Measurements from ENCODE around the gene ARHGAP42. TPM values are rescaled to one million over a fixed set of nuclear protein-coding genes. Genes with fewer than 3 reads are reported as not detected.

ARHGAP42 gene
- total RNA-seq, 4 donors from 2014 or later = 21.8 to 55.7 (median 35.9) TPM

GRCh38 chr11:100695911-100696310 lies 8.8 kb downstream of the ARHGAP42 start:
- peak overlapping the region; percentile 54 to 64 (median 63) for H3K27ac ChIP-seq
- H3K4me1 ChIP-seq = peaks cover 31 to 41% of the 10 kb centered on the region in 2 donors
- intact Hi-C loops (cut with DNase I) = no loop called here
- TF ChIP-seq CTCF (IDR thresholded peaks at IDR 0.05) (no peak), POLR2A (IDR thresholded peaks at IDR 0.05) (no peak)
- no peaks in the 10 kb centered on the region for H3K36me3 ChIP-seq
- WGBS, 2 donors = 32 to 50% methylated on average over 5 of the region's 5 CpGs
- no peak overlapping the region for H3K4me3 ChIP-seq (replicated peaks in 1 of 3)
- H3K9me3 ChIP-seq = no peaks in the 10 kb centered on the region
- H3K27me3 ChIP-seq = no peaks in the 10 kb centered on the region
- peak; percentile 74 to 80 for DNase-seq

- no peak overlapping the region for H3K27ac ChIP-seq
- WGBS, 2 donors = 90 to 95% methylated on average over 2 of the region's 2 CpGs
- H3K4me1 ChIP-seq = peaks cover 3 to 9% of the 10 kb centered on the region in 2 donors
- DNase-seq = no peak
- no peaks in the 10 kb centered on the region for H3K36me3 ChIP-seq
- H3K27me3 ChIP-seq = no peaks in the 10 kb centered on the region
- no peaks in the 10 kb centered on the region for H3K9me3 ChIP-seq
- TF ChIP-seq POLR2A (IDR thresholded peaks at IDR 0.05) (no peak), CTCF (IDR thresholded peaks at IDR 0.05) (no peak)
- intact Hi-C loops (cut with DNase I) = no loop called here
- no peak overlapping the region for H3K4me3 ChIP-seq (replicated peaks in 1 of 3)
These were observed 16.1 kb downstream of the ARHGAP42 start for GRCh38 chr11:100703139-100703538.

DNA sequence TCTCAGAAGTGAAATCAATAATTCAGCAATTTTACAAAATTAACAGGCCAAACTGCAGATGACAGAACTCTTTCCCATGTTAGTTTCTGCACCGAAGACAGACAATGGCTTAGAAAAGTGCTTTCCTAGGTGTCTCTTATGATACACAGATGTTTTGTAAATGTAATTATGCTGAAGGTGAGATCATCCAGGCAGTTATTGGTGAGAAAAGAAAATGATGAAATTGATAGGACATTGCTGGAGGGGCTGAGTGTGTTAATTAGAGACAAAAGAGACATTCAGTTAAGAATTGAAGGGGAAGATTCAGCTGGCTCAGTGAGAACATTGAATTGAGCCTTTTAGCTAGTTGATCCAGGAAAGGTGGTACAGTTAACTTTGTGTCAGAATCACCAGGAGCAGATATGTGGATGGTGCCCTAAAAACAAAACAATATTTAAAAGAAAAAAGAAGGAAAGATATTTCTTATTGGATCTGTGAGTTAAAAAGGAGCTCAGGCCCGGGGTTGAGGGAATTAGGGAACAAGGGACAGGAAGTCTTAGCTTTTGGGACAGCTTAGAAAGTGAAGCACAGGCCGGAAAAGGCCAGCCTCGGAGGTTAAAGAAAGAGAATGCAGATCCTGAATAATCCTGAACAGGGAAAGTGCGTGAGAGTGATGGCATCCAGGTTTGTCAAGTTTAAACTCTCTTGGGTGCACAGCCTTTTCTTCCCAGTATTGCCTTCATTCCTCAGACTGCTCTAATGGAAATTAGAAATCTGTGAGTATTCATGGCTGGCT lies 16.9 kb downstream of the ARHGAP42 start:
- peak overlapping the region in 1 of 3 donors; percentile 13 for H3K27ac ChIP-seq
- H3K36me3 ChIP-seq = no peaks in the 10 kb centered on the region
- intact Hi-C loops (cut with DNase I) = no loop called here
- H3K9me3 ChIP-seq = no peaks in the 10 kb centered on the region
- TF ChIP-seq CTCF (IDR thresholded peaks at IDR 0.05) = no peak
- TF ChIP-seq POLR2A (IDR thresholded peaks at IDR 0.05) = no peak
- no peak for DNase-seq
- H3K4me1 ChIP-seq = peaks cover 3 to 9% of the 10 kb centered on the region in 2 donors
- WGBS, 2 donors = 74 to 80% methylated on average over 5 of the region's 5 CpGs
- H3K27me3 ChIP-seq = no peaks in the 10 kb centered on the region
- H3K4me3 ChIP-seq (replicated peaks in 1 of 3) = no peak overlapping the region

DNA sequence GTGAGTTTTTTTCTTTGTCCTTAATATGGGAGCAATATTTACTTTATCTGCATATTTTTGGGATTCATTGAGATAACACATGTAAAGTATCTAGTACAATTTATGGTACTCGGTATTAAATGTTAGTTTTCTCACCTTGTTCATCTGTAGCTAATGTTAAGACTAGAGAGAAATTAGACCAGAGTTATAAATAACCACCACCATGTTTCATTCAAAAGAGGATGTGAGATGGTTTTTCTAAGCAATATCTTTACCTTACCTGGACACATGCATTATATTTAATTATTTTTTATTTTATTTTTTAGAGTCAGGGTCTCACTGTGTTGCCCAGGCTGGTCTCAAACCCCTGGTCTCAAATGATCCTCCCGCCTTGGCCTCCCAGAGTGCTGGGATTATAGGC lies 18.4 kb downstream of the ARHGAP42 start:
- H3K9me3 ChIP-seq = no peaks in the 10 kb centered on the region
- intact Hi-C loops (cut with DNase I) = no loop called here
- no peak for TF ChIP-seq CTCF (IDR thresholded peaks at IDR 0.05)
- no peaks in the 10 kb centered on the region for H3K36me3 ChIP-seq
- 96 to 97% methylated on average over 2 of the region's 2 CpGs for WGBS, 2 donors
- no peaks in the 10 kb centered on the region for H3K27me3 ChIP-seq
- no peak for DNase-seq
- no peak overlapping the region for H3K27ac ChIP-seq
- H3K4me3 ChIP-seq (replicated peaks in 1 of 3) = no peak overlapping the region
- H3K4me1 ChIP-seq = peaks cover 3 to 9% of the 10 kb centered on the region in 2 donors

DNA sequence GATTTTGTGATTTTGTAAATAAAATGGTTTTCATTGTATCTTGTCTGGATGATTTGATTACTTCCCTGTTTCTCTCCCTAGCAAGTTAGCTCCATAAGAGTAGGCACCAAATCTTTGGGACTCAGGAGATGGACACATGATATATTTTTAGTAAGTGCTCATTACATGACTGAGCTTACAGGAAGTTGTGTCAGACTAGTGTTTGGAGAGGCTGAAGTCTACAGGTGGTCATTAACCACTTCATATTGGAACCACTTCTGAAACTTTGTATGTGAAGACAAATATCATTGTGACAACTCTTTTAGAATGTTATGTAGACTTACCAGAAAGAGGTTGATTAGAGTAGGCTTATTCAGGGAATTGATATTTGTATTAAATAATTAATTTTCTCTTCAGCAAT lies 19.1 kb downstream of the ARHGAP42 start:
- Histone ChIP-seq H3K27ac (no peak overlapping the region), H3K4me3 (replicated peaks in 1 of 3) (no peak overlapping the region), H3K36me3 (no peaks in the 10 kb centered on the region), H3K4me1 (peaks cover 3 to 9% of the 10 kb centered on the region in 2 donors), H3K9me3 (no peaks in the 10 kb centered on the region), H3K27me3 (no peaks in the 10 kb centered on the region)
- no peak for DNase-seq
- intact Hi-C loops (cut with DNase I) = no loop called here
- TF ChIP-seq POLR2A (IDR thresholded peaks at IDR 0.05) (no peak), CTCF (IDR thresholded peaks at IDR 0.05) (no peak)
